ENCODE measurements around the gene MZF1. TPM values are rescaled to one million over a fixed set of nuclear protein-coding genes. Genes with fewer than 3 reads are reported as not detected.
"Not testable (repeated sequence)": the region's sequence is repeated elsewhere in the genome, so short reads cannot be mapped to it uniquely, and the experiment has no call there.

The MZF1 gene
- total RNA-seq, 4 donors from 2014 or later = 6.8 to 21.5 (median 15.1) TPM

DNA sequence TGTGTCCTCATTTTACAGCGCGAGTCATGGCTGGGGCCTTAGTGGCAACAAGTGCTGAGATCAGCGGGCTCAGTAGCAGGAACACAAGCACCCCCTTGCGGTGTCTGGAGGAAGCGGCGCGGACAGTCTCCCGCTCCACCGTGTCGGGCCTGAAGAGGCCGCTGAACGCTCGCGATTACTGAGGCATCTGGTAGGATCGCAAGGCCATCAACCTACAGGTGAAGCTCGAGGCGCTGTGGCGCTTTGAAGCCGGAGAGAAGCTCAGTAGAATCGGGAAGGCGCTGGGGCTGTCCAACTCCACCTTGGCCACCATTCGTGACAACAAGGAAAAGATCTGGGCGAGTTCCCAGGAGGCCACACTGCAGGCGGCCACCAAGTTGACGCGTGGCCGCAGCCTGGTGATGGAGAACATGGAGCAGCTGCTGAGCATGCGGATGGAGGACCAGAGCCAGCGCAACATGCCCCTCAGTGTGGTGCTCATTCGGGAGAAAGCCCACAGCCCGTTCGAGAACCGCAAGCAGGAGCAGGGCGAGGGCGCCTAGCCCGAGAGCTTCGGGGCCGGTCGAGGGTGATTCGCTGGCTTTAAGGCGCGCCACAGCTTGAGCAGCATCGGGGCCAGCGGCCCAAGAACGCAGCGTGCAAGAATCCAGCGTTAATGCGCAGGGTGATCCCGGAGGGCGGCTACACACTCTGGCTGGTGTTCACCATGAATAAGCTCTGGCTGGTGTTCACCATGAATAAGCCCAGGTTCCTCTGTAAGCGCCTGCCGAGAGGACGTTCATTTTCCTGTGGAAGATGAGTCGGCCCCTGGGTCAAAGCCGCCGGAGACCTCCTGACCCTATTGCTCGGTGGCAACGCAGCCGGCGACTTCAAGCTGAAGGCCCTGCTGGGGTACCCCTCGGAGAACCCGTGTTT, 8.3 kb upstream of the MZF1 start:
- TF ChIP-seq POLR2A (IDR thresholded peaks at IDR 0.05) = no peak
- TF ChIP-seq, protein P1, sequence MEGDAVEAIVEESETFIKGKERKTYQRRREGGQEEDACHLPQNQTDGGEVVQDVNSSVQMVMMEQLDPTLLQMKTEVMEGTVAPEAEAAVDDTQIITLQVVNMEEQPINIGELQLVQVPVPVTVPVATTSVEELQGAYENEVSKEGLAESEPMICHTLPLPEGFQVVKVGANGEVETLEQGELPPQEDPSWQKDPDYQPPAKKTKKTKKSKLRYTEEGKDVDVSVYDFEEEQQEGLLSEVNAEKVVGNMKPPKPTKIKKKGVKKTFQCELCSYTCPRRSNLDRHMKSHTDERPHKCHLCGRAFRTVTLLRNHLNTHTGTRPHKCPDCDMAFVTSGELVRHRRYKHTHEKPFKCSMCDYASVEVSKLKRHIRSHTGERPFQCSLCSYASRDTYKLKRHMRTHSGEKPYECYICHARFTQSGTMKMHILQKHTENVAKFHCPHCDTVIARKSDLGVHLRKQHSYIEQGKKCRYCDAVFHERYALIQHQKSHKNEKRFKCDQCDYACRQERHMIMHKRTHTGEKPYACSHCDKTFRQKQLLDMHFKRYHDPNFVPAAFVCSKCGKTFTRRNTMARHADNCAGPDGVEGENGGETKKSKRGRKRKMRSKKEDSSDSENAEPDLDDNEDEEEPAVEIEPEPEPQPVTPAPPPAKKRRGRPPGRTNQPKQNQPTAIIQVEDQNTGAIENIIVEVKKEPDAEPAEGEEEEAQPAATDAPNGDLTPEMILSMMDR (IDR thresholded peaks at IDR 0.05 in 4 of 5, conservative IDR thresholded peaks at IDR 0.05 in 1 of 5) = peak; percentile 64 to 90 (median 82)
- in situ Hi-C loops (cut with MboI; ENCODE audit: low sequenced_read_pairs in 4 of 4) = no loop called here
- Histone ChIP-seq H3K9me3 (no peaks in the 10 kb centered on the region), H3K27ac (peak overlapping the region; percentile 47 to 70 (median 60)), H3K27me3 (no peaks in the 10 kb centered on the region), H3K36me3 (peaks cover 0 to 19% of the 10 kb centered on the region in 2 donors), H3K4me3 (no peak overlapping the region), H3K4me1 (peaks cover 0 to 5% of the 10 kb centered on the region in 2 donors)
- intact Hi-C loops (cut with DNase I; ENCODE audit: low total_unique reads) = no loop called here
- ATAC-seq (peak; percentile 89 to 91), DNase-seq (peak; percentile 68 to 76)

DNA sequence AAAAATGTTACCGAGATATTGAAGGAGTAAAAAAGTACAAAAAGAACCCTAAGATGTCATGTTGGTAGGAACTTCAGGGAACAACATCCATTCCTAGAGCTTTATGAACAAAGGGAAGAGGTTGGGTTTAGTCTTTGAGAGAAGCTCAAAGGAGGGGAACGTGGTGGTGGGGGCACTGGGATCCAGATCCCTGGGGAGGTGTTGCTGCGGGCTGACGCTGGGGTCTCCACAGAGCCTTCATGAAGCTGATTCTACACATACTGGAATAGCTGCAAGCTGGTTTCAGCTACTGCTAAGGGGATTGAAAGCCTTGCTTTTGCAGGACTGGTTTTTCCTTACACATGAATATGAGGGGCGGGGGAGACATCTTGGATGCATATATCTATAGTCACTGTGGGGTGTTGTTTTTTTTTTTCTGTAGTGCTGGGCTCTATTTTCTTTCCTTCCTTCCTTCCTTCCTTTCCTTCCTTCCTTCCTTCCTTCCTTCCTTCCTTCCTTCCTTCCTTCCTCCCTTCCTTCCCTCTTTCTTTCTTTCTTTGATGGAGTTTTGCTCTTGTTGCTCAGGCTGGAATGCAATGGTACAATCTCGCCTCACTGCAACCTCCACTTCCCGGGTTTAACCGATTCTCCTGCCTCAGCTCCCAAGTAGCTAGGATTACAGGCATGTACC, 6.5 kb upstream of the MZF1 start:
- Histone ChIP-seq H3K36me3 (peaks cover 0 to 19% of the 10 kb centered on the region in 2 donors), H3K4me3 (no peak overlapping the region), H3K27ac (no peak overlapping the region), H3K4me1 (peaks cover under 1 to 13% of the 10 kb centered on the region in 2 donors), H3K27me3 (no peaks in the 10 kb centered on the region), H3K9me3 (no peaks in the 10 kb centered on the region)
- ATAC-seq = no peak
- DNase-seq = no peak
- in situ Hi-C loops (cut with MboI; ENCODE audit: low sequenced_read_pairs in 4 of 4) (no loop called here), intact Hi-C loops (cut with DNase I; ENCODE audit: low total_unique reads) (no loop called here)
- TF ChIP-seq, protein P1 (IDR thresholded peaks at IDR 0.05 in 4 of 5, conservative IDR thresholded peaks at IDR 0.05 in 1 of 5) = no peak
- no peak for TF ChIP-seq POLR2A (IDR thresholded peaks at IDR 0.05)

DNA sequence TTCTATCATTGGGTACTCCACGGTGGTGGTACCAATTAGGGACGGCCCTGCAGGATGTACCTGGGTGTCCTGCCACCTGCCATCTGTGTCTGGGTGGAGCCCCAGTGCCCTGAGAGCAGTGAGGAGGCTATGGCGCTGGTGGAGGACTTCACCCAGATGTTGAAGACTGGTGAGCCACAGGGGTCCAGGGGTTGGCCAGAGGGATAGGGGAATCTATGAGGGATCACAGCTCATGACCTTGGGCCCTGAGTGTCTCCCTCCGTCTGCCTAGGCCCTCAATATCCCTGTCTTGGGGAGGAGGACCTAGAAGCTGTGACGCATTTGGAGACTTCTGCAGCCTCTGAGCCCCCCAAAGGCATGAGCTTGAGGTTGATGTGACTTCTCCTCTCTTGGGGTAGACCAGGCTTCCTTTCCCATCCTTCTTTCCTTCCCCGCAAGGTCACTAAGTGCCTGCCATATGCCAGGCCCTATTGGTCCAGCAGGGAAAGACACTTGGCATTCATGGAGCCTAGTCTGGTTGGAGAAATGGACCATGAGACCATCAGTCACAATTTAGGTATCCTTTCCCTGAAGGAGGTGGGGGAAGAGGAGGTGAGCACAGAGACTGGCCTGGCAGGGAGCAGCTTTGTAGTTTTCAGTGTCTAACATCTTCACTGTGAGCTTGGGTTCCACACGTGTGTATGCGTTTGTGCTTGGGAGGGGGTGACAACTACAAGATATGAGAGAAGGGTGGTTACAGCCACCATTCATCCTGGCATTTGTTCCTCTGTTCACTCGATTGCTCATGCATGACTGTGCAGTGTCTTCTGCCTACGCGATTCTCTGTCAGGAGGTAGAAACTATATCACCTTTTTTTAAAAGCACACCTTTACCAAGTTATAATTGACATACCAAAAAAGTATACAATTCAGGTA, 5.1 kb upstream of the MZF1 start:
- in situ Hi-C loops (cut with MboI; ENCODE audit: low sequenced_read_pairs in 4 of 4) (no loop called here), intact Hi-C loops (cut with DNase I; ENCODE audit: low total_unique reads) (no loop called here)
- Histone ChIP-seq H3K27me3 (no peaks in the 10 kb centered on the region), H3K36me3 (peaks cover 0 to 16% of the 10 kb centered on the region in 2 donors), H3K27ac (no peak overlapping the region), H3K4me3 (no peak overlapping the region), H3K9me3 (no peaks in the 10 kb centered on the region), H3K4me1 (peaks cover 12 to 18% of the 10 kb centered on the region in 2 donors)
- peak in 1 of 2 donors; percentile 10 for DNase-seq
- TF ChIP-seq, protein P1 (IDR thresholded peaks at IDR 0.05 in 4 of 5, conservative IDR thresholded peaks at IDR 0.05 in 1 of 5) = no peak
- no peak for ATAC-seq

DNA sequence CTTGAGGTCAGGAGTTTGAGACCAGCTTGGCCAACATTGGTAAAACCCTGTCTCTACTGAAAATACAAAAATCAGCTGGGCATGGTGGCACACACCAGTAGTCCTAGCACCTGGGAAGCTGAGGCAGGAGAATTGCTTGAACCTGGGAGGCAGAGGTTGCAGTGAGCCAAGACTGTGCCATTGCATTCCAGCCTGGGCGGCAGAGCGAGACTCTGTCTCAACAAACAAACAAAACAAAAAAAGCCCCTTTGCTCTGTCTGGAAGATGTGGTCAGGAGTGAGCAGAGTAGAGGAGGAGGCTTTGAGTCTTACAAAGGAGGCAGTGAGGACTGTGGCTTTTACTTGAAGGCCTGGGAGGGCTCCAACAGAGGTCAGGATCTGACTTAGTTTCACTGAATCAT, 4.4 kb upstream of the MZF1 start:
- DNase-seq; intact Hi-C loops (cut with DNase I; ENCODE audit: low total_unique reads); H3K36me3 ChIP-seq; in situ Hi-C loops (cut with MboI; ENCODE audit: low sequenced_read_pairs in 4 of 4); H3K27me3 ChIP-seq; H3K27ac ChIP-seq; H3K4me3 ChIP-seq; H3K9me3 ChIP-seq; ATAC-seq: not testable (repeated sequence)
- peaks cover 12 to 18% of the 10 kb centered on the region in 2 donors for H3K4me1 ChIP-seq

All from gastrocnemius medialis (tissue), 4 donors.